Renal cortex interstitium (tissue), 15 donors: ENCODE data around the gene PCYT2. TPM values are rescaled to one million over a fixed set of nuclear protein-coding genes. Genes with fewer than 3 reads are reported as not detected.
"Not testable (repeated sequence)": the region's sequence is repeated elsewhere in the genome, so short reads cannot be mapped to it uniquely, and the experiment has no call there.

Experiments
- DNase-seq, 11 donors: peaks; one replicate each; pipeline ENCODE4 v3.0.0-alpha.2; 2013; ENCODE audit warnings: low read depth in 9 of 11, low spot score in 4 of 11; ENCODE audit errors: extremely low read depth in 1 of 11
- long read RNA-seq, 16 experiments: transcript quantifications; one replicate each; lab custom pipeline, GENCODE V29; 2026
- polyA plus RNA-seq, 3 donors: library from polyadenylated mRNA; unstranded; fragments of 120-200 nt; gene quantifications; one replicate each; pipeline ENCODE4 v1.2.1, GENCODE V29; 2013; ENCODE audit not compliant: insufficient read length in 3 of 3

The PCYT2 gene
- 10 to 100 TPM; 40.1 to 48.5 (median 45.5) TPM for polyA plus RNA-seq
- long read RNA-seq, donor 1, full-length matches to known transcripts = 12 of 12 reads
- long read RNA-seq, donor 1, partial matches to known transcripts = 0 of 12 reads
- long read RNA-seq, donor 1, other reads (novel, unspliced or antisense) = 0 of 12 reads
- long read RNA-seq, donor 2, full-length matches to known transcripts = 14 of 14 reads
- long read RNA-seq, donor 2, partial matches to known transcripts = 0 of 14 reads
- long read RNA-seq, donor 2, other reads (novel, unspliced or antisense) = 0 of 14 reads
- long read RNA-seq, donor 3, full-length matches to known transcripts = 12 of 12 reads
- long read RNA-seq, donor 3, partial matches to known transcripts = 0 of 12 reads
- long read RNA-seq, donor 3, other reads (novel, unspliced or antisense) = 0 of 12 reads
- long read RNA-seq, donor 4, full-length matches to known transcripts = 10 of 10 reads
- long read RNA-seq, donor 4, partial matches to known transcripts = 0 of 10 reads
- long read RNA-seq, donor 4, other reads (novel, unspliced or antisense) = 0 of 10 reads
- long read RNA-seq, donor 5 = 0 reads
- long read RNA-seq, donor 6, full-length matches to known transcripts = 3 of 3 reads
- long read RNA-seq, donor 6, partial matches to known transcripts = 0 of 3 reads
- long read RNA-seq, donor 6, other reads (novel, unspliced or antisense) = 0 of 3 reads
- long read RNA-seq, donor 7, full-length matches to known transcripts = 14 of 14 reads
- long read RNA-seq, donor 7, partial matches to known transcripts = 0 of 14 reads
- long read RNA-seq, donor 7, other reads (novel, unspliced or antisense) = 0 of 14 reads
- long read RNA-seq, donor 8 = 0 reads
- long read RNA-seq, donor 9, full-length matches to known transcripts = 5 of 5 reads
- long read RNA-seq, donor 9, partial matches to known transcripts = 0 of 5 reads
- long read RNA-seq, donor 9, other reads (novel, unspliced or antisense) = 0 of 5 reads
- long read RNA-seq, donor 10, full-length matches to known transcripts = 14 of 19 reads
- long read RNA-seq, donor 10, partial matches to known transcripts = 5 of 19 reads
- long read RNA-seq, donor 10, other reads (novel, unspliced or antisense) = 0 of 19 reads
- long read RNA-seq, donor 11, full-length matches to known transcripts = 16 of 16 reads
- long read RNA-seq, donor 11, partial matches to known transcripts = 0 of 16 reads
- long read RNA-seq, donor 11, other reads (novel, unspliced or antisense) = 0 of 16 reads
- long read RNA-seq, donor 12, full-length matches to known transcripts = 4 of 4 reads
- long read RNA-seq, donor 12, partial matches to known transcripts = 0 of 4 reads
- long read RNA-seq, donor 12, other reads (novel, unspliced or antisense) = 0 of 4 reads
- long read RNA-seq, donor 13 = 0 reads
- long read RNA-seq, donor 14, full-length matches to known transcripts = 9 of 9 reads
- long read RNA-seq, donor 14, partial matches to known transcripts = 0 of 9 reads
- long read RNA-seq, donor 14, other reads (novel, unspliced or antisense) = 0 of 9 reads
- long read RNA-seq, donor 15, full-length matches to known transcripts = 9 of 9 reads
- long read RNA-seq, donor 15, partial matches to known transcripts = 0 of 9 reads
- long read RNA-seq, donor 15, other reads (novel, unspliced or antisense) = 0 of 9 reads
- long read RNA-seq, donor 16, full-length matches to known transcripts = 35 of 35 reads
- long read RNA-seq, donor 16, partial matches to known transcripts = 0 of 35 reads
- long read RNA-seq, donor 16, other reads (novel, unspliced or antisense) = 0 of 35 reads

DNA sequence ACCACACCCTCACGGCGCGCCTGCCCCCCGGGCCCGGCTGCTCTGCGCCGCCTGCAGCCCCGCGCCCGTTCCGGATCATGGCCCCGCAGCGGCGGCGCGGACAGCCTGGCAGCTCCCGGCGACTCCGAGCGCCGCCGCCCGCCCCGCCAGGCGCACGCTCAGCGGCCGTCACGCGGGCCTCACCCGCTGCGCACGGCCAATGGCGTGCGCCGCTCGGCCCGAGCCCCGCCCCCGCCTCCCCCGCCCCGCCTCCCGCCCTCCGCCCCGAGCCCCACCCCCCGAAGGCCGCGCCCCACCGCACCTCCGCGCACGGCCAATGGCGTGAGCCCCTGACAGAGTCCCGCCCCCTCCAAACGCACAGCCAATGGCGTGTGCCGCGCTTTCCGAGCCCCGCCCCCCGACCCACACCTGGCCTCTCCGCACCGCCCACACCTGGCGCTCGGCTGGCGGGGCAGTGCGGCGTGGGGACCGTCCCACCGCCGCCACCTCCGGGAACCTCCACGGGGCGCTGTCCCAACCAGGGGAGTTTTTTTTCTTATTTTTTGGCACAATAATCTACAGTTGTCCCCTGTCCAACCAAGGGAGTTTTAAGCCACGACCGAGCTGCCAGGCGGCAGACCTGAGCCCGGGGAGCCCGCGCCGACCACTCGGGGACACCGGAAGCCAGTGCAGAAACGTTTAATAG lies at the start of gene PCYT2:
PCYT2 (minus strand) TSS at position 123 of the 685 bp plus-strand sequence; CDS start at position 79, 44 bp downstream.
- DNase-seq = peak in 9 of 11 donors; percentile 63 to 87 (median 81)

DNA sequence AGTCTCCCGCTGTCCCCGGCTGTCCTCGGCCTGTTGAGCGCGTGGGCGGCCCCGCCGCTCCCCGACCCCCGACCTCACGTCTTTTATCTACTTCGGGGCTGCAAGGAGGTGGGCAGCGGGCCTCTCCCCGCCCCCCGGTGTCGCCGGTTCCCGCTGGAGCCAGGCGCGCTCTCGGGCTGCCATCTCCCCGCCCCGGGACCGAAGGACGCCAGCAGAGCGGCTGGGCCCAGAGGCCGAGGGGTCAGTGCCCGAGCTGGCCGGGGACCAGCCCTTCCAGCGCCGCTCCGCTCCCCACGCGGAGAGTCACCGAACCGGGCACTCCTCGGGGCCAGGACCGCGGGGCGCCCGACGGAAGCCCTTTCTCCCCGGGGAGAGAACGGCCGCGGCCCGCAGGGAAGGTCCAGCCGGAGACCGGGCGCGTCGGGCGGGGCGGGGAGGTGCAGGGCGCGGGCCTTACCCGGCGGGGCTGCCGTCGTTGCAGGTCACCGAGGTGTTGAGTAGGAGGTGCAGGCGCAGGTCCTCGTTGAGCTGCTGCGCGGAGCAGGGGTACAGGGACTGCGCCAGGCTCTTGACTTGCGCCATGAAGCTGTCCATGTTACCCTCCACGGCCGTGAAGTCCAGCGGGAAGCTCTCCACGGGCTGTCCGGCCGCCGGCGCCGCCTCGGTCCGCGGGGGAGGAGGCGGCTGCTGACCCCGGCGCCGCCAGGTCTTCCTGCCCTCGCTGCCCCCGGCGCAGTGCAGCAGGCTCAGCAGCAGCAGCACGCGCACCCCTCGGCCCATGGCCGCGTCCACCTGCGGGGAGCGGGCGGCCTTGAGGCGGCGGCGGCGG lies 49.1 kb upstream of the PCYT2 start:
- no peak for DNase-seq

DNA sequence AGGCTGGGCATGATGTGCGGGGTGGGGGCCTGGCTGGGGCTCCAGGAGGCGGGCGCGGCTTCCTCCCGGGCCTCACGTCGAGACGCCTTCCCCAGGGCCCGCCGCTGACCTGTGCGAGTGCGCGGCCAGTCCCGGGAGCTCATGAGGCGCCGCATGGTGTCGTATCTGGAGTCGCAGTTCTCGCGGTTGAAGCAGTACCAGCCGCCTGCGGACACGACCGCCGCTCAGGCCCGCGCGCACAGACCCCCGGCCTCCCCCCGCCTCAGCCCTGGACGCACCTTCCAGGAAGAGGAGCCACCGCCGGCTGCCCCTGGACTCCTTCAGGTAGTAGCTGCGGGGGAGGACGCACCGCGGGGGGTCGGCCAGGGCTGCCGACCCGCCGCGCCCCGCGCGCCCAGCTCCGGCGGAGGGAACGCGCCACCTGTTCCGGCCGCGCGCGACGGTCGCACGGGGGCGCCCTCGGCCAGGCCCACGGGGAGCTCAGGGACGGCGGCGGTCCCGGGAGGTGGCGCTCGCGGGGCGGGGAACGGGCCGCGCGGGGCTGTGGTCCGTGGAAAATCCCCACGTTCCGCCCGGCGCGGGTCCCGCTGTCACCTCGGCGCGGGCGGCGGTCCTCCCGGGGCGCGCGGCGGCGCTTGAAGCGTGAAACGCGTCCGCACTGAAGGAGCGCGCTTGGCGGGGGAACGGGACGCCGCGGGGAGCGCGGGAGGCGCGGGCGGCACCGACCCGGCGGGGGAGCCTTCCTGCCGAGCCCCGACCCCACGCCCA lies 48.3 kb upstream of the PCYT2 start:
- DNase-seq = no peak

DNA sequence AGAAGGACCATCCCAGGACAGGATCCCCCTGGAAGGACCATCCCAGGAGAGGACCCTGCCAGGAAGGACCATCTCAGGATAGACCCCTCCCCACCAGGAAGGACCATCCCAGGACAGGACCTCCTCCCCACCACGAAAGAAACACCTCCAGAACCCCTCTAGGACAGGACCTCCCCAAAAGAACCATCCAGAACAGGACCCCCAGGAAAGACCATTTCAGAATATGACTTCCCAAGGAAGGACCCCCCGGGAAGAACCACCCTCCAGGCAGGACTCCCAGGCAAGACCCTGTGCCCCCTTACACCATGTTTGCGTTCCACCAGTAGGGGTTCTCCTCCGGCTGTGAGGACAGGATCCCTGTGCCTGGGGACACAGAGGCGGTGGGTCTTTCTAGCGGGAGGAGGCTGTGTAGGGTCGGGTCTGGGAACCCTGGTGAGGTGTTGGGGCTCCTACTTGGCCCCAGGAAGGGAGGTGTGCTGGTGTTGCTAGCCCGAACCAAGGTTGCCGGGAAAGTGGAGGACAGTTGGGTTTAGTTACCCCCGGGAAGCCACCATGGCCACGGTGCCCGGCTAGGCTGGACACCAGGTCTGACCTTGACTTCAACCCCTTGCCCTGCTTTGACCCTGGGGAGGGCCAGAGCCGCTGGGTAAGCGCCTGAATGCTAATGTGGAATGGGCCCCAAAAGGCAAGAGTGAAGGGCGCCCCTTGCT lies 47.6 kb upstream of the PCYT2 start:
- DNase-seq = no peak

DNA sequence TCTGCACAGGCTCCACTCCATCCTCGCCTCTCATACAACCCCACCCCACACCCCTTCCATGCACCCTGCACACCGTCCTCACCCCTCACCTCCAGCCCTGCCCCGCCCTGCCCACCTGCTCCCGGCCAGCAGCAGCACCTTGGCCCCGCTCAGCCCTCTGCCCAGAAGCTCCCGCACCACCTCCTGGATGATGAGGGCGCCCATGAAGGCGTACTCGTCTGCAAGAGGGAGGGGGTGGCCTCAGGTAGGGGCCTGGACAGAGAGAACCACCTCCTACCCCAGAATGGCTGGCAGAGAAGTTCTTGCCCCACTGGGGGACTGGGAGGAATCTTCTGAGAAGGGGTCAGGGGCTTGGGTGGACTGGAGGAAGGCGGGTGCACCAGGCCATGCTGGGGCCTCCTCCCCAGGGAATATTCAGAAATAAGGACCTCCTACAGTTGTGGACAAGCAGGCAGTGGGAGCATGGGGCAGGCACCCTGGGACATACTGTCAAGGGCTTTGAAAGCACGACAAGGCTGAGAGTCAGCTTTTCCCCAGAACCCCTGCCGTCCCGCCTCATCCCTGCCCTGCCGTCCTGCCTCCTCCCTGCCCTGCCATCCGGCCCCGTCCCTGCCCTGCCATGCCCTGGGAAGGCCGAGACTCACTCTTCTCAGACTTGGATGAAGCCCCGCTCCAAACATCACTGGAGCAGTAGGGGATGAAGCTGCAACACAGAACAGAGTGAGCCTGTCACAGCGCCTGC lies 46.7 kb upstream of the PCYT2 start:
- DNase-seq = no peak

DNA sequence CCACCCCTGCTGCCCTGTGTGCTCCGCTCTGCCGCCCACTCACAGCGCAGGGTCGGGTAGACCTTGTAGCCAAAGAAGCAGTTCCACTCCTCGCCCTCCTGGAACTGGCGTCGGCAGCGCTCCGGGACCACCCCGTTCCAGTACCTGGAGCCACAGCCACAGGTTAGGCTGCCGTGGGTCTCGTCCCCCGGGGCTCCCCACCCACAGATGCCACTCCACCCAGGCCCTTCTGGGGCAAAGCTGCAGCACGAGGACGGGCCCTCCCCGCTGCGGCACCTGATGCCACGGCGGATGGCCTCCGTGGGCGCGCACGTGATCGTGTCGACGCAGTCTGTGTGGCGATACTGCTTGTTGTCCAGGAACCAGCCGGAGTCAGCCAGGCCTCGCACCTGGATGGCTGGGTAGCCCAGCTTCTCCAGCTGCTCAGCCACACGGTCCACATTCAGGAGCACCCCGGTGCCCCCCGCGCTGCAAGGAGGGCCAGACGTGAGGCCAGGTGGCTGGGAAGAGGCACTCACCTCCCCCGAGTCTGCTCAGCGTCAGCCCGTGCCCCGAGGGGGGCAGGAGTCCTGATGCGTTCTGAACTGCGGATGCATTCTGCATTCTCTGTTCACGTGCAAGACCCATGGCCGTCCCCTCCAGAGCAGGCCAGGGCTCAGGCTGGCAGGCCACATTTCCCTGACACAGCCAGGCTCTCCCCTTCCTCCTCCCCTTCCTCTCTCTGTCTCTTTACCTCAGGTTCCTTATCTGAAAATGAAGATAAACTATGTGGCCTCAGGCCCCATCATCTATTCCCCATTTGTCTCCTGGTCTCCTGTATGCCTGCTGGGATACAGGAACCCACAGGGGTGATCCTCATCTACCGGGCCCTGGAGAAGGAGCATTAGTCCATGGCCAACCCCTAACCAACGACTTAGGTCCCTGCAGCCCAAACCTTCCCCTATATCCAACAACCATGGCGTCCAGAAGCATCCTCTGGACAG lies 45.7 kb upstream of the PCYT2 start:
- DNase-seq = no peak

DNA sequence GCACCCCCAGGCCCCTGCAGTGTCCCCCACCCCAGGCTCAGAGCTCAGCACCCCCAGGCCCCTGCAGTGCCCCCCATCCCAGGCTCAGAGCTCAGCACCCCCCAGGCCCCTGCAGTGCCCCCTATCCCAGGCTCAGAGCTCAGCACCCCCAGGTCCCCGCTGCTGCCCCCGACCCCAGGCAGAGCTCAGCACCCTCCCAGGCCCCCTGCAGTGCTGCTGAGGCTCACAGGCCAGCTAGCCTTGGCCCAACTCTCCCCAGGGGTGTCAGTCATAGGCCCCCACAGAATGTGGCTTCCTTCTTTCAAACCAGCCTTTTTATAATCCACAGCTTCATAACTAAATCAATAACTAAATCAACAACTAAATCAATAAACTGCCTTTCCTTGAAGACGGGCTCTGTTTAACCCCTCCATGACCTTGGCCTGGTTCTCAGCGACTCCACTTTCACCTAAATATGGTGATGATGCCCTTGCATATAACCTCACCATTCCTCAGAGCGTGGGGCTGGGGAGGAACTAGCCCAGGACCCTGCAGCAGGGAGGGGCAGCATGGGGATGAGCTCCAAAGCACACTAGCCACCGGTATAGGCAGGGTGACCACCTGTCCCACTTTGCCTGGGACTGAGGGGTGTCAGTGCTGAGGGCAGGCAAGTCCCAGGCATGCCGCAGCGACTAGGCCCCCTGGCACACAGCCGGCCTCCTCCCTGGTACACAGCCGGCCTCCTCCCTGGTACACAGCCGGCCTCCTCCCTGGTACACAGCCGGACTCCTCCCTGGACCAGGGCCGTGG lies 44.8 kb upstream of the PCYT2 start:
- DNase-seq = no peak

DNA sequence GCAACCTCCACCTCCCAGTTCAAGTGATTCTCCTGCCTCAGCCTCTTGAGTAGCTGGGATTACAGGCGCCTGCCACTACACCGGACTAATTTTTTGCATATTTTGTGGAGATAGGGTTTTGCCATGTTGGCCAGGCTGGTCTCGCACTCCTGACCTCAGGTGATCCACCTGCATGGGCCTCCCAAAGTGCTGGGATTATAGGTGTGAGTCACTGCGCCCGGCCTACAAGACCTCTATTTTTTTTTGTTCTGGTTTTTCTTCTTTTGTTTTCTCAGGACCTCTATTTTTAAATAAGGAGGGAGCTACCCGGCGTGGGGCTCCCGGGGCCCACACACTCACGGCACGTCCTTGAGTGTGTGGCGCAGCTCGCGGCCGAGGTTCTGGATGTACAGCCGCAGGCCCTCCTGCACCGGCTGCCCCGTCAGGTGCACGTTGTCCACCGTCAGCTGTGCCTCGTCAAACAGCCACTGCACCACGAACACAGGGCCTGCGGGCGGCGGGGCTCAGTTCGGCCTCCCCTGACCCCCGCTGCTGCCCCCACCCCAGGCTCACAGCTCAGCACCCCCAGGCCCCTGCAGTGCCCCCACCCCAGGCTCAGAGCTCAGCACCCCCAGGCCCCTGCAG lies 44.0 kb upstream of the PCYT2 start:
- DNase-seq = no peak

DNA sequence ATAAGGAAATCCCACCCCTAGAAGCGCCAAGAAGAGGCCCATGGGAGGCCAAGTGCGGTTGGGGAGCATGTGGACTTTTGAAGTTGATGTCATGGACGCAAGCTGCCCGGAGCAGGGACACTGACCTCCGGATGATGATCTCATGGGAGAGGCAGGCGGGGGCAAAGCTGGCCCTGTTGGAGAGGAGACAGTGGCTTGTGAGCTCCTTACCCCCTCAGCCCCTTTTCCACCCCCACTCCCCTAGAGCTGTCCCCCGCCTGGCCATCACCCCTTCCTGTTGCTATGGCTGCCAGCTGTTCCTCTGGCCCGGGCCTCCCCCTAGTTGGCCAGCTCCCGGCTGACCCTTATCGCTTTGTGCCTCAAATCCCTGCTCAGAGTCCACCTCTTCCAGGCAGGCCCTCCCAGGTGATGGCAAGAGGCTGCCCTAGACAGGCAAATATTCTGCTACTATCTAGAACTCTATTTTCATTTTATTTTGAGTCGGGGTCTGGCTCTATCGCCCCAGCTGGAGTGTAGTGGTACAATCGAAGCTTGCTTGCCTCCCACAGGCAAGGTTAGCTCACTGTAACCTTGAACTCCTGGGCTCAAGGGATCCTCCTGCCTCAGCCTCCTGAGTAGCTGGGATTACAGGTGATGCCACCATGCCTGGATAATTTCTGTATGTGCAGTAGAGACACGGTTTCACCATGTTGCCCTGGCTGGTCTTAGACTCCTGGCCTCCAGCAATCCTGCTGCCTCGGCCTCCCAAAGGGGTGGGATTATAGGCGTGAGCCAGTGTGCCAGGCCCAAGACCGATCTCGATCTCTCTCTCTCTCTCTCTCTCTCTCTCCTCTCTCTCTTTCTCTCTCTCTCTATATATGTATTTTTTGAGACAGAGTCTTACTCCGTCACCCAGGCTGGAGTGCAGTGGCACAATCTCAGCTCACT lies 43.2 kb upstream of the PCYT2 start:
- DNase-seq = no peak

DNA sequence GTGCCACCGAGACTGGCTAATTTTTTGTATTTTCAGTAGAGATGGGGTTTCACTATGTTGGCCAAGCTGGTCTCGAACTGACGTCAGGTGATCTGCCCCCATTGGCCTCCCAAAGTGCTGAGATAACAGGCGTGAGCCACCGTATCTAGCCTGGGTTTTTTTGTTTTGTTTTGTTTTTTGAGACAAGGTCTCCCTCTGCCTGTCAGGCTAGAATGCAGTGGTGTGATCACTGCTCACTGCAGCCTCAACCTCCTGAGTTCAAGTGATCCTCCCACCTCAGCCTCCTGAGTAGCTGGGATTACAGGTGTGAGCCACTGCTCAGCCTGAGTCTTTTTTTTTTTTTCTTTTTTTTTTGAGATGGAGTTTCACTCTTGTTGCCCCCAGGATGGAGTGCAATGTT lies 42.2 kb upstream of the PCYT2 start:
- not testable (repeated sequence) for DNase-seq

DNA sequence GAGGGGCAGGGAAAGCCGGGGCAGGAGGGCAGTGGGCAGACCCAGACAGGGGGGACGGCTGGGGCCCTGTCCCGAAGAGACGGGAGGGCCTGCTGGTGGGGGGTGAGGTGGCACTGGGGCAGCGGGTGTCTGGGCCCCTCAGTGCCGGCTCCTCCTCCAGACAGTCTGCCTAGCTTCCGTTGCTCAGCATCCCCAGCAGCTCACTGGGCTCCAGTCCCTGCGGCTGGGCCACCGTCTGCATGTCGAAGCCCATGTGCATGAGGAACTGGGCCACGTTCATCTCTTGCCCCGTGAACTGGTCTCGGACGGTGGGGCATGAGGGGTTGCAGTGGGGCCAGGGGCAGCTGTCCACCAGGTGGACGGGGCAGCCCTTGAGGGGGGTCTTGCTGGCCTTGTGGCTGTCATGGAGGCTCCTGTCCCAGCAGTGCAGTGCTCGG lies 41.6 kb upstream of the PCYT2 start:
- DNase-seq = no peak
